K562 (cell line): ENCODE data around the gene MADD. TPM values are rescaled to one million over a fixed set of nuclear protein-coding genes. Genes with fewer than 3 reads are reported as not detected.
A peak's percentile ranks its signal among the peaks of the same experiment; 100 is the strongest.

Experiments
- CHD2 ChIP-seq: IDR thresholded peaks from 2 replicates; pipeline ENCODE4 v1.6.1; 2011; ENCODE audit warnings: low read depth, low read length
- CREB1 ChIP-seq, 2 experiments: sonication (generic) in 1 of 2; formaldehyde crosslinking in 1 of 2; IDR thresholded peaks; 2 replicates each; pipeline versions ENCODE4 v1.6.1 to v1.8.0; 2012 to 2022; ENCODE audit warnings: inconsistent platforms in 1 of 2, mild to moderate bottlenecking in 1 of 2, missing genetic modification reagents in 1 of 2, moderate library complexity in 1 of 2
- FOS ChIP-seq: IDR thresholded peaks from 3 replicates; pipeline ENCODE4 v1.6.1; 2011; ENCODE audit not compliant: insufficient read length; ENCODE audit errors: extremely low read depth
- FOXK2 ChIP-seq, 2 experiments: fragments of 450-650 bp; IDR thresholded peaks in 1 of 2; conservative IDR thresholded peaks in 1 of 2; 2 replicates each; pipeline ENCODE4 v1.6.1; 2016; ENCODE audit warnings: low read depth in 2 of 2, mild to moderate bottlenecking in 1 of 2
- HNRNPUL1 ChIP-seq: fragments of 200-400 bp; formaldehyde crosslinking; IDR thresholded peaks from 2 replicates; pipeline ENCODE4 v1.6.1; 2017; ENCODE audit warnings: low read length
- MTA3 ChIP-seq: fragments of 450-650 bp; formaldehyde crosslinking; IDR thresholded peaks from 2 replicates; pipeline ENCODE4 v1.6.1; 2017; ENCODE audit warnings: mild to moderate bottlenecking, borderline replicate concordance
- NELFE ChIP-seq: IDR thresholded peaks from 2 replicates; pipeline ENCODE4 v1.6.1; 2011; ENCODE audit warnings: mild to moderate bottlenecking; ENCODE audit not compliant: insufficient read depth, insufficient read length
- NFATC3 ChIP-seq: fragments of 450-650 bp; IDR thresholded peaks from 2 replicates; pipeline ENCODE4 v1.6.1; 2017; ENCODE audit warnings: mild to moderate bottlenecking
- NFRKB ChIP-seq: fragments of 450-650 bp; IDR thresholded peaks from 2 replicates; pipeline ENCODE4 v1.6.1; 2016; ENCODE audit warnings: low read depth
- PBX2 ChIP-seq, 2 experiments: IDR thresholded peaks in 1 of 2; conservative IDR thresholded peaks in 1 of 2; 2 replicates each; pipeline ENCODE4 v1.6.1; 2016; ENCODE audit warnings: low read depth in 2 of 2, mild to moderate bottlenecking in 1 of 2, missing compliant biosample characterization in 1 of 2, missing genetic modification characterization in 1 of 2, moderate library complexity in 1 of 2
- RBM14 ChIP-seq: fragments of 200-400 bp; formaldehyde crosslinking; IDR thresholded peaks from 2 replicates; pipeline ENCODE4 v1.6.1; 2018; ENCODE audit warnings: low read depth, mild to moderate bottlenecking, low read length, moderate library complexity, borderline replicate concordance; ENCODE audit not compliant: insufficient read depth
- RBM22 ChIP-seq: fragments of 200-400 bp; formaldehyde crosslinking; IDR thresholded peaks from 2 replicates; pipeline ENCODE4 v1.6.1; 2018; ENCODE audit warnings: low read length, low read depth; ENCODE audit not compliant: poor library complexity, severe bottlenecking
- SNAPC5 ChIP-seq: fragments of 250-450 bp; sonication (Bioruptor Pico); IDR thresholded peaks from 2 replicates; pipeline ENCODE4 v1.8.0; 2021; ENCODE audit warnings: moderate library complexity, mild to moderate bottlenecking, inconsistent platforms
- ZNF76 ChIP-seq: fragments of 250-450 bp; sonication (Bioruptor Pico); IDR thresholded peaks from 2 replicates; pipeline ENCODE4 v1.4.0; 2020; ENCODE audit warnings: mild to moderate bottlenecking, moderate library complexity, borderline replicate concordance
- polyA plus RNA-seq, 8 experiments: library from polyadenylated mRNA; depleted of rRNA in 4 of 8; stranded (reverse) in 5 of 8; unstranded in 3 of 8; fragments of >200 nt; fragmentation: Nextera tagmentation in 2 of 8; fragmentation: Illumina TruSeq in 1 of 8; extraction: Ambion mirVana in 2 of 8; extraction: Trizol in 1 of 8; gene quantifications; 2 replicates each; pipeline versions ENCODE4 v1.2.1 to v1.2.3, GENCODE V29; 2011 to 2014; ENCODE audit warnings: inconsistent platforms in 1 of 8, missing spikeins in 1 of 8
- total RNA-seq, 7 experiments: library from RNA; depleted of rRNA in 6 of 7; stranded (reverse); fragments of >200 nt in 6 of 7; fragmentation: Illumina TruSeq in 2 of 7; extraction: Trizol in 2 of 7; gene quantifications; 2 replicates each; pipeline versions ENCODE4 v1.2.1 to v1.2.3, GENCODE V29; 2011 to 2021; ENCODE audit warnings: low replicate concordance in 1 of 7
- TF ChIP-seq, protein P1 (sequence below): fragments of 250-450 bp; sonication (Bioruptor Pico); IDR thresholded peaks from 2 replicates; pipeline ENCODE4 v1.8.0; 2022; ENCODE audit warnings: moderate library complexity, mild to moderate bottlenecking, inconsistent platforms
- TF ChIP-seq, protein P2 (sequence below): fragments of 250-450 bp; sonication (Bioruptor Pico); IDR thresholded peaks from 2 replicates; pipeline ENCODE4 v1.4.0; 2020

MADD gene
- total and polyA plus RNA-seq, 9 of the 15 experiments (the other 6 are each of a cell fraction or from before 2014, with no cell fraction given), result 0.68 to 57.6 (median 33.6) TPM

DNA sequence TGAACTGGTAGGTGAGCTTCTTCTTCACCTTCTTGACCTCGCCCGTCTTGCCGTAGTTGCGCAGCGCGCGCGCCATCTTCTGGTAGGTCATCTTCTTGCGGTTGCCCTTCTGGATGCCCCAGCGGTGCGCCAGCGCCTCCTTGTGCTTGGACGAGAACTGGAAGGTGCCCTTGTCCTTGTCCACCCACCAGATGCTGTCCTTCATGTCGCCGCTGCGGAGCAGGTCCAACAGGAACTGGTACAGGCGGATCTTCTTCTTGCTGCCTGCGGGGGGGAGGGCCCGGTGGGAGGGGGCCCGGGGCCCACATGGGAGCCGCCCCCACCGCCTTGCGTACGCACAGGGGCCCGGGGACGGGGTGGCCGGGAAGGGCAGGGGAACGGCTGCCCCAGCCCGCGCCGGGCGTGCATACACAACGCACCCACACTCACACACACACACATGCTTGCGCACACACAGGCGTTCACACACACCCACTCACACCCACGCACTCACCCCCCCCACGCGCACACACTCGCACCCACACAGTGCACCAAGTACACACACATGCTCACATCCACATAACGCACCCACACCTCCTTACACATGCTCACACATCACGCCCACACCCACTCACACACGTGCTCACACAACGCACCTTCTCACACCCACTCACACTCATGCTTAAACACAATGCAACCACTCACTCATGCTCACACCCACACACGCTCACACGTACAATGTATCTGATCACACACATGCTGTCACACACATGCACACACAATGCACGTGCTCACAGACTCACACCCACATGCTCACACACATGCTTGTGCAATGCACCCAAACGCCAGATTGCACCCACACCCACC lies 85.6 kb downstream of the MADD start (continued):
- TF ChIP-seq, protein P1, sequence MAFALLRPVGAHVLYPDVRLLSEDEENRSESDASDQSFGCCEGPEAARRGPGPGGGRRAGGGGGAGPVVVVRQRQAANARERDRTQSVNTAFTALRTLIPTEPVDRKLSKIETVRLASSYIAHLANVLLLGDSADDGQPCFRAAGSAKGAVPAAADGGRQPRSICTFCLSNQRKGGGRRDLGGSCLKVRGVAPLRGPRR (CRISPR knock-in tag), result no peak
- TF ChIP-seq FOXK2 (conservative IDR thresholded peaks at IDR 0.05 in 1 of 2, IDR thresholded peaks at IDR 0.05 in 1 of 2; ENCODE audit: low read depth in 2 of 2), result no peak
- TF ChIP-seq NELFE, result no peak
- TF ChIP-seq SNAPC5 (CRISPR knock-in tag), result no peak
- no peak for TF ChIP-seq PBX2 (CRISPR knock-in tag; IDR thresholded peaks at IDR 0.05; ENCODE audit: low read depth)
- no peak for TF ChIP-seq PBX2 (tag; conservative IDR thresholded peaks at IDR 0.05; ENCODE audit: low read depth)
- TF ChIP-seq ZNF76 (CRISPR knock-in tag), result no peak
- peak; percentile 33; the same call in 1 of the 2 replicates for TF ChIP-seq CREB1 (IDR thresholded peaks at IDR 0.05)
- TF ChIP-seq CREB1 (CRISPR knock-in tag; IDR thresholded peaks at IDR 0.05), result peak; percentile 45; the same call in 1 of the 2 replicates
- no peak for TF ChIP-seq MTA3
- TF ChIP-seq RBM22, result no peak
- no peak for TF ChIP-seq RBM14
- TF ChIP-seq NFRKB, result no peak
- TF ChIP-seq CHD2, result no peak
- TF ChIP-seq NFATC3, result no peak
- TF ChIP-seq, protein P2, sequence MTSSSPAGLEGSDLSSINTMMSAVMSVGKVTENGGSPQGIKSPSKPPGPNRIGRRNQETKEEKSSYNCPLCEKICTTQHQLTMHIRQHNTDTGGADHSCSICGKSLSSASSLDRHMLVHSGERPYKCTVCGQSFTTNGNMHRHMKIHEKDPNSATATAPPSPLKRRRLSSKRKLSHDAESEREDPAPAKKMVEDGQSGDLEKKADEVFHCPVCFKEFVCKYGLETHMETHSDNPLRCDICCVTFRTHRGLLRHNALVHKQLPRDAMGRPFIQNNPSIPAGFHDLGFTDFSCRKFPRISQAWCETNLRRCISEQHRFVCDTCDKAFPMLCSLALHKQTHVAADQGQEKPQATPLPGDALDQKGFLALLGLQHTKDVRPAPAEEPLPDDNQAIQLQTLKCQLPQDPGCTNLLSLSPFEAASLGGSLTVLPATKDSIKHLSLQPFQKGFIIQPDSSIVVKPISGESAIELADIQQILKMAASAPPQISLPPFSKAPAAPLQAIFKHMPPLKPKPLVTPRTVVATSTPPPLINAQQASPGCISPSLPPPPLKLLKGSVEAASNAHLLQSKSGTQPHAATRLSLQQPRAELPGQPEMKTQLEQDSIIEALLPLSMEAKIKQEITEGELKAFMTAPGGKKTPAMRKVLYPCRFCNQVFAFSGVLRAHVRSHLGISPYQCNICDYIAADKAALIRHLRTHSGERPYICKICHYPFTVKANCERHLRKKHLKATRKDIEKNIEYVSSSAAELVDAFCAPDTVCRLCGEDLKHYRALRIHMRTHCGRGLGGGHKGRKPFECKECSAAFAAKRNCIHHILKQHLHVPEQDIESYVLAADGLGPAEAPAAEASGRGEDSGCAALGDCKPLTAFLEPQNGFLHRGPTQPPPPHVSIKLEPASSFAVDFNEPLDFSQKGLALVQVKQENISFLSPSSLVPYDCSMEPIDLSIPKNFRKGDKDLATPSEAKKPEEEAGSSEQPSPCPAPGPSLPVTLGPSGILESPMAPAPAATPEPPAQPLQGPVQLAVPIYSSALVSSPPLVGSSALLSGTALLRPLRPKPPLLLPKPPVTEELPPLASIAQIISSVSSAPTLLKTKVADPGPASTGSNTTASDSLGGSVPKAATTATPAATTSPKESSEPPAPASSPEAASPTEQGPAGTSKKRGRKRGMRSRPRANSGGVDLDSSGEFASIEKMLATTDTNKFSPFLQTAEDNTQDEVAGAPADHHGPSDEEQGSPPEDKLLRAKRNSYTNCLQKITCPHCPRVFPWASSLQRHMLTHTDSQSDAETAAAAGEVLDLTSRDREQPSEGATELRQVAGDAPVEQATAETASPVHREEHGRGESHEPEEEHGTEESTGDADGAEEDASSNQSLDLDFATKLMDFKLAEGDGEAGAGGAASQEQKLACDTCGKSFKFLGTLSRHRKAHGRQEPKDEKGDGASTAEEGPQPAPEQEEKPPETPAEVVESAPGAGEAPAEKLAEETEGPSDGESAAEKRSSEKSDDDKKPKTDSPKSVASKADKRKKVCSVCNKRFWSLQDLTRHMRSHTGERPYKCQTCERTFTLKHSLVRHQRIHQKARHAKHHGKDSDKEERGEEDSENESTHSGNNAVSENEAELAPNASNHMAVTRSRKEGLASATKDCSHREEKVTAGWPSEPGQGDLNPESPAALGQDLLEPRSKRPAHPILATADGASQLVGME (CRISPR knock-in tag), result no peak
- no peak for TF ChIP-seq FOS
- no peak for TF ChIP-seq HNRNPUL1
